Esophagus squamous epithelium (tissue), 5 donors: ENCODE results near the gene STN1. TPM values are rescaled to one million over a fixed set of nuclear protein-coding genes. Genes with fewer than 3 reads are reported as not detected.

Experiments used
- DNase-seq: peaks from one replicate; lab custom pipeline; 2025; lab: John Stamatoyannopoulos, UW
- H3K27ac ChIP-seq, 4 donors: fragments of 200-600 bp; sonication (generic); one replicate each; pipeline ENCODE4 v1.5.1; 2016 to 2019; ENCODE audit warnings: mild to moderate bottlenecking in 1 of 4
- H3K27me3 ChIP-seq, 4 donors: fragments of 200-600 bp; sonication (generic); 1 replicate in 3 of 4; 2 replicates in 1 of 4; pipeline versions ENCODE4 v1.5.1 to v1.6.0; 2017 to 2021; ENCODE audit warnings: antibody characterized with exemption in 1 of 4
- H3K36me3 ChIP-seq, 3 donors: fragments of 200-600 bp; sonication (generic); one replicate each; pipeline ENCODE4 v1.5.1; 2016 to 2019
- H3K4me1 ChIP-seq, 3 donors: fragments of 200-600 bp; sonication (generic); one replicate each; pipeline ENCODE4 v1.5.1; 2017 to 2019
- H3K4me3 ChIP-seq, 4 donors: fragments of 200-600 bp; sonication (generic); 1 replicate in 3 of 4; 2 replicates in 1 of 4; pipeline ENCODE4 v1.5.1; 2016 to 2019; ENCODE audit warnings: mild to moderate bottlenecking in 2 of 4, moderate library complexity in 1 of 4
- H3K9me3 ChIP-seq, 3 donors: fragments of 200-600 bp; sonication (generic); one replicate each; pipeline ENCODE4 v1.5.1; 2016 to 2019
- CTCF ChIP-seq, 6 experiments: fragments of 450-650 bp in 4 of 6; fragments of 200-600 bp in 2 of 6; sonication (generic) in 2 of 6; IDR thresholded peaks; one replicate each; pipeline ENCODE4 v1.5.1; 2016 to 2019; ENCODE audit warnings: antibody characterized with exemption in 6 of 6, mild to moderate bottlenecking in 4 of 6, moderate library complexity in 4 of 6
- POLR2A ChIP-seq, 4 donors: fragments of 450-650 bp; IDR thresholded peaks; one replicate each; pipeline ENCODE4 v1.6.1; 2017; ENCODE audit warnings: antibody characterized with exemption in 4 of 4, mild to moderate bottlenecking in 4 of 4, moderate library complexity in 3 of 4
- WGBS, 2 donors: methylation state at CpG; one replicate each; pipeline ENCODE4 v1.1.5; 2018; 5-methylcytosine and 5-hydroxymethylcytosine counted together
- intact Hi-C: fragments of 100-400 bp; cut with DNase I; formaldehyde crosslinking; loops from one replicate; pipeline ENCODE4 v1.15.0; 2022
- total RNA-seq, 4 donors: library from RNA; depleted of rRNA; stranded (reverse); fragments of >200 nt; gene quantifications; one replicate each; pipeline ENCODE4 v1.1.0, GENCODE V29; 2016
- donor health status: DM: yes; HTN: yes; CAD: no.

The STN1 gene
- total RNA-seq, 4 donors from 2014 or later: 20.4 to 52.8 (median 32.5) TPM

GRCh38 chr10:103888113-103888841 lies 29.7 kb downstream of the STN1 start:
- WGBS, 2 donors: 5 to 6% methylated on average over 6 of the region's 6 CpGs
- Histone ChIP-seq H3K27ac (peak overlapping the region; percentile 82 to 90 (median 86)), H3K27me3 (no peaks in the 10 kb centered on the region), H3K9me3 (no peaks in the 10 kb centered on the region), H3K36me3 (peaks cover 0 to 65% (median 3%) of the 10 kb centered on the region in 3 donors), H3K4me1 (peaks cover 18 to 84% (median 25%) of the 10 kb centered on the region in 3 donors), H3K4me3 (no peak overlapping the region)
- intact Hi-C loops: loop anchor here (5.0 kb wide), 1 partner anchor 234 kb away; the partner anchor contains the start of gene SFR1
- TF ChIP-seq POLR2A (IDR thresholded peaks at IDR 0.05) (no peak), CTCF (IDR thresholded peaks at IDR 0.05) (peak; percentile 67 to 97 (median 88))
- no peak for DNase-seq

GRCh38 chr10:103885617-103886016 lies 32.4 kb downstream of the STN1 start:
- H3K4me1 ChIP-seq: peaks cover 21 to 88% (median 29%) of the 10 kb centered on the region in 3 donors
- peaks cover 0 to 68% (median 0%) of the 10 kb centered on the region in 3 donors for H3K36me3 ChIP-seq
- no peak for DNase-seq
- TF ChIP-seq CTCF (IDR thresholded peaks at IDR 0.05) (no peak), POLR2A (IDR thresholded peaks at IDR 0.05) (no peak)
- no peaks in the 10 kb centered on the region for H3K9me3 ChIP-seq
- H3K27me3 ChIP-seq: no peaks in the 10 kb centered on the region
- WGBS, 2 donors: 67 to 74% methylated on average over 6 of the region's 6 CpGs
- H3K27ac ChIP-seq: peak overlapping the region in 2 of 4 donors; percentile 84 to 90
- intact Hi-C loops: loop anchor here (5.0 kb wide), 1 partner anchor 237 kb away; the partner anchor contains the start of gene SFR1
- H3K4me3 ChIP-seq: no peak overlapping the region

GRCh38 chr10:103884681-103885139 lies 33.3 kb downstream of the STN1 start:
- H3K9me3 ChIP-seq: no peaks in the 10 kb centered on the region
- intact Hi-C loops: loop anchor here (5.0 kb wide), 1 partner anchor 238 kb away; the partner anchor contains the start of gene SFR1
- H3K36me3 ChIP-seq: peaks cover 0 to 72% (median 0%) of the 10 kb centered on the region in 3 donors
- H3K27me3 ChIP-seq: no peaks in the 10 kb centered on the region
- 61 to 62% methylated on average over 2 to 3 of the region's 3 CpGs for WGBS, 2 donors
- peaks cover 19 to 88% (median 33%) of the 10 kb centered on the region in 3 donors for H3K4me1 ChIP-seq
- H3K27ac ChIP-seq: peak overlapping the region; percentile 30 to 90 (median 58)
- H3K4me3 ChIP-seq: no peak overlapping the region
- TF ChIP-seq CTCF (IDR thresholded peaks at IDR 0.05) (peak in 5 of 6 experiments; percentile 71 to 88 (median 79)), POLR2A (IDR thresholded peaks at IDR 0.05) (no peak)
- no peak for DNase-seq

- H3K4me1 ChIP-seq: peaks cover 3 to 88% (median 25%) of the 10 kb centered on the region in 3 donors
- TF ChIP-seq CTCF (IDR thresholded peaks at IDR 0.05): no peak
- TF ChIP-seq POLR2A (IDR thresholded peaks at IDR 0.05): no peak
- no peak overlapping the region for H3K4me3 ChIP-seq
- intact Hi-C loops: no loop called here
- H3K27me3 ChIP-seq: no peaks in the 10 kb centered on the region
- H3K27ac ChIP-seq: peak overlapping the region; percentile 60 to 90 (median 84)
- WGBS, 2 donors: 41 to 44% methylated on average over 2 to 4 of the region's 8 CpGs
- peaks cover 0 to 90% (median 0%) of the 10 kb centered on the region in 3 donors for H3K36me3 ChIP-seq
- no peaks in the 10 kb centered on the region for H3K9me3 ChIP-seq
- no peak for DNase-seq
These were observed 35.5 kb downstream of the STN1 start for GRCh38 chr10:103882285-103883007.
